Endodermal cell (in vitro differentiated cells): ENCODE measurements around the gene ISG20. TPM values are rescaled to one million over a fixed set of nuclear protein-coding genes. Genes with fewer than 3 reads are reported as not detected.
A peak's percentile ranks its signal among the peaks of the same experiment; 100 is the strongest.

ENCODE experiments used
- DNase-seq: peaks from one replicate; pipeline ENCODE4 v3.0.0-alpha.2; 2017
- H3K27ac ChIP-seq: 2 replicates; pipeline ENCODE4 v1.5.1; 2013; ENCODE audit warnings: mild to moderate bottlenecking, low read depth, low read length, moderate library complexity
- H3K27me3 ChIP-seq: 2 replicates; pipeline ENCODE4 v1.6.1; 2013; ENCODE audit warnings: mild to moderate bottlenecking, low read length, moderate library complexity; ENCODE audit not compliant: insufficient read depth, control insufficient read depth, poor library complexity, severe bottlenecking
- H3K36me3 ChIP-seq: 2 replicates; pipeline ENCODE4 v1.7.0; 2013; ENCODE audit warnings: mild to moderate bottlenecking, low read length, moderate library complexity; ENCODE audit not compliant: control insufficient read depth, insufficient read depth
- H3K4me1 ChIP-seq: one replicate; pipeline ENCODE4 v1.7.0; 2013; ENCODE audit warnings: low read length; ENCODE audit not compliant: control insufficient read depth, insufficient read depth
- H3K4me3 ChIP-seq: 2 replicates; pipeline ENCODE4 v1.5.1; 2013; ENCODE audit warnings: mild to moderate bottlenecking, low read length, moderate library complexity
- H3K9ac ChIP-seq: 2 replicates; pipeline ENCODE4 v1.6.1; 2013; ENCODE audit warnings: mild to moderate bottlenecking, low read length, moderate library complexity; ENCODE audit not compliant: poor library complexity, severe bottlenecking; ENCODE audit errors: extremely low read depth
- H3K9me3 ChIP-seq: 2 replicates; pipeline ENCODE4 v1.6.1; 2013; ENCODE audit warnings: mild to moderate bottlenecking, low read length, moderate library complexity; ENCODE audit not compliant: control insufficient read depth
- H3K27ac Mint-ChIP-seq: 2 replicates; pipeline ENCODE4 v1.8.0; 2020; ENCODE audit warnings: mixed read lengths
- H3K27me3 Mint-ChIP-seq: 2 replicates; pipeline ENCODE4 v1.8.0; 2021; ENCODE audit warnings: mild to moderate bottlenecking, mixed read lengths; ENCODE audit not compliant: insufficient read depth
- H3K36me3 Mint-ChIP-seq: 2 replicates; pipeline ENCODE4 v1.8.0; 2020; ENCODE audit warnings: low read depth, mixed read lengths
- H3K4me1 Mint-ChIP-seq: 2 replicates; pipeline ENCODE4 v1.8.0; 2020; ENCODE audit warnings: mixed read lengths
- H3K4me3 Mint-ChIP-seq: 2 replicates; pipeline ENCODE4 v1.8.0; 2020; ENCODE audit warnings: mild to moderate bottlenecking, moderate library complexity, mixed read lengths
- H3K9me3 Mint-ChIP-seq: 2 replicates; pipeline ENCODE4 v1.8.0; 2020; ENCODE audit warnings: mild to moderate bottlenecking, mixed read lengths
- CTCF ChIP-seq: fragments of 200-600 bp; sonication (generic); conservative IDR thresholded peaks from 2 replicates; pipeline ENCODE4 v1.5.0; 2021; ENCODE audit warnings: antibody characterized with exemption, mild to moderate bottlenecking
- WGBS, 2 experiments: methylation state at CpG; one replicate each; pipeline versions ENCODE4 v1.1.5 to v1.1.7; 2013; ENCODE audit warnings: missing lambda C conversion rate in 2 of 2, mixed read lengths in 1 of 2; ENCODE audit not compliant: insufficient coverage in 1 of 2, insufficient read length in 1 of 2; 5-methylcytosine and 5-hydroxymethylcytosine counted together
- total RNA-seq, 2 donors: library from RNA; stranded (reverse); fragmentation: NEBNext Ultra II Directional in 1 of 2; extraction: Animal tissue kit (Norgen Biotek cat#: 25700) in 1 of 2; gene quantifications; 2 replicates in 1 of 2; 3 replicates in 1 of 2; pipeline ENCODE4 v1.2.1, GENCODE V29; 2021

ISG20 gene
- total RNA-seq, 2 donors from 2014 or later: 9.3 to 11.4 TPM

GRCh38 chr15:88647351-88648105 is 8.7 kb downstream of the ISG20 start:
- no peak overlapping the region for H3K27ac ChIP-seq
- H3K4me3 ChIP-seq: no peak overlapping the region
- Mint-ChIP-seq H3K27me3 (no peaks in the 10 kb centered on the region), H3K9me3 (no peaks in the 10 kb centered on the region), H3K36me3 (no peaks in the 10 kb centered on the region), H3K4me1 (no peaks in the 10 kb centered on the region), H3K4me3 (no peak overlapping the region), H3K27ac (peak overlapping the region; percentile 64)
- 89 to 92% methylated on average over 7 to 11 of the region's 11 CpGs for WGBS, 2 experiments
- H3K27me3 ChIP-seq: no peaks in the 10 kb centered on the region
- no peaks in the 10 kb centered on the region for H3K9me3 ChIP-seq
- H3K9ac ChIP-seq: no peak overlapping the region
- H3K36me3 ChIP-seq: peaks cover 12% of the 10 kb centered on the region
- H3K4me1 ChIP-seq: no peaks in the 10 kb centered on the region
- peak; percentile 42 for DNase-seq
- no peak for TF ChIP-seq CTCF

DNA sequence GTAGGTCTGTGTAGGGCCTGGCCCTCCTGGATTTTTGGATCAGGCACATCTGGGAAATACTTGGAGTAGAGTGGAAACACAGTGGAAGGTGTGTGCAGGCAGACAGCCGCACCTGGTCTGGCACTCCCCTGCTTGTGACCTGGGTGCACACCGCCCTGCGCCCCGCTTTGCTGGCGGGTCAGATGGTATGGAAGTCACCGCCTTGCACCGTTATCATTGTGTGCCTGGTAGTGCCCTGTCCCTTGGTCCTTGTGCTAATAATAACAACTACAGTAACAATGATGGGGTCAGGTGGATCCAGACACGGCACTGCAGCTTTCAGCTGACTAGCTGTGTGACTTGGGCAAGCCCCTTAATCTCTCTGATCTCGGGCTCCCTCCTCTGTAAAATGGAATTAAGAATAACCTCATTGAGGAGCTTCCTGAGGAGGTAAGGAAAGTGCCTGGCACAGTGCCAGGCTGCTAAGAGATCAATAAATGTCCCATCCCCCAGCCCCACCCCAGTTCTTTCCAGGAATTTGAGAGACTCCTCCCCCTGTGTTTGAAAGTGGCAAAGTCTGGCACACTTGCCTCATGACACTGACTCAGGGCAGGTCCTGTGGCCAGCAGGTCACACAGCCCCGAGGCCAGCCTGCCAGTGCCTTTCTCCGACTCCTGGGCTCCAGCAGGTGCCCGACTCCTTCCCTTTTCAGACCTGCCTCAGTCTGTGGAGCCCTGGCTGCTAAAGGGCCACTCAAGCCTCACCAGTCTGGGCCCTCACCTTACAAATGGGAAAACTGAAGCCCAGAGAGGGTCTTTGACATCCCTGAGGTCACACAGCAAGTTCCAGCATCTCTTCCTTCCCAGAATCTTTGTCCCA is 9.8 kb downstream of the ISG20 start:
- Histone ChIP-seq H3K4me1 (no peaks in the 10 kb centered on the region), H3K9me3 (no peaks in the 10 kb centered on the region), H3K4me3 (no peak overlapping the region), H3K36me3 (peaks cover 11% of the 10 kb centered on the region), H3K27ac (no peak overlapping the region), H3K9ac (no peak overlapping the region), H3K27me3 (no peaks in the 10 kb centered on the region)
- H3K27me3 Mint-ChIP-seq: no peaks in the 10 kb centered on the region
- peak; percentile 42 for DNase-seq
- 90 to 93% methylated on average over 10 to 12 of the region's 12 CpGs for WGBS, 2 experiments
- no peaks in the 10 kb centered on the region for H3K9me3 Mint-ChIP-seq
- H3K4me1 Mint-ChIP-seq: no peaks in the 10 kb centered on the region
- H3K27ac Mint-ChIP-seq: peak overlapping the region; percentile 53
- no peaks in the 10 kb centered on the region for H3K36me3 Mint-ChIP-seq
- TF ChIP-seq CTCF: no peak
- no peak overlapping the region for H3K4me3 Mint-ChIP-seq

- no peaks in the 10 kb centered on the region for H3K9me3 ChIP-seq
- H3K36me3 ChIP-seq: peaks cover 7% of the 10 kb centered on the region
- no peak overlapping the region for H3K27ac ChIP-seq
- no peak overlapping the region for H3K9ac ChIP-seq
- no peaks in the 10 kb centered on the region for H3K36me3 Mint-ChIP-seq
- no peaks in the 10 kb centered on the region for H3K9me3 Mint-ChIP-seq
- no peak for DNase-seq
- no peak for TF ChIP-seq CTCF
- no peak overlapping the region for H3K4me3 ChIP-seq
- no peaks in the 10 kb centered on the region for H3K27me3 ChIP-seq
- H3K4me1 ChIP-seq: no peaks in the 10 kb centered on the region
- no peak overlapping the region for H3K4me3 Mint-ChIP-seq
- H3K27me3 Mint-ChIP-seq: no peaks in the 10 kb centered on the region
- no peak overlapping the region for H3K27ac Mint-ChIP-seq
- no peaks in the 10 kb centered on the region for H3K4me1 Mint-ChIP-seq
- WGBS, 2 experiments: 83 to 89% methylated on average over 7 to 12 of the region's 12 CpGs
These were observed 10.5 kb downstream of the ISG20 start for GRCh38 chr15:88649286-88649733.
